GM21576 (cell line): Measurements from ENCODE around the gene CYP46A1.

Experiments
- ATAC-seq: cut with Tn5 transposase; IDR thresholded peaks from one replicate; pipeline ENCODE4 v1.9.1; 2021; ENCODE audit warnings: mild to moderate bottlenecking, moderate library complexity; ENCODE audit not compliant: unreplicated experiment

The CYP46A1 gene

DNA sequence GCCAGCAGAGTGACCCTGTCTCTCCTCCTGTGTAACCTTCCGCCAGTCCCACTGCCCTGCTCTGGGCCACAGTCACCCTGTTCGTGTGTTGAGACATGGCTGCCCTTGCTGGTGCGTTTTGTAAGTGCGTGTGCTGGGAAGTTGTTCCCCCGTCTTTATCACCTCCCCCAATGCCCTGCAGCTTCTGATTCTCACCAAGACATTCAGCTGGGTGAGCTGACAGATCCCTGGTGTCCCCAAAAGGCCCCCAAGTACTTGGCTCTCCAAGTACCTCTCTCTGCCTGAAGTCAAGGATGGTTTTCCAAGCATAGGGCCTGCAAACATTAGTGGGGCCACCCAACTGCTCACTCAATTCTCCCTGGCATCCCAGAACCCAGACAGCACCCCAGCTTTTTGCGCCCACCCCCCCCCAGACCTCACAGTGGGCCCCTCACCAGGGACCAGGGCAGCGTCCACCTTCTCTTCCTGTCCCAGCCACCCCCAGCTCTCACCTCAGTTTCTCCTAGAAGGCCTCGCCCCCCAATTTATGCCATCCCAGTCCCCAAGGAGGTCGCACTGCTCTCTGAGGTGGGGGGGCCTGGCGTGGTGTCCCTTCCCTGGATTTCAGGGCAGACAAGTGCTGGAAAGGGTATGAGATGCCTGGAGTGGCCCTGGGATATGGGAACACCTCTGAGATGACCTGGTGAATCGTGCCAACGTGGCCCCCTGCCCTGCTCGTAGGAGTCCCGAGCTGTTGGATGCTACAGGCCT is 57.3 kb downstream of the CYP46A1 start:
- ATAC-seq: no peak

GRCh38 chr14:99742074-99742473 is 58.0 kb downstream of the CYP46A1 start:
- ATAC-seq: no peak

- ATAC-seq: no peak
Measured at GRCh38 chr14:99742509-99743487, 58.7 kb downstream of the CYP46A1 start.

GRCh38 chr14:99744199-99744872 is 60.2 kb downstream of the CYP46A1 start:
- ATAC-seq: no peak

- no peak for ATAC-seq
Measured at GRCh38 chr14:99744873-99745224, 60.8 kb downstream of the CYP46A1 start.

DNA sequence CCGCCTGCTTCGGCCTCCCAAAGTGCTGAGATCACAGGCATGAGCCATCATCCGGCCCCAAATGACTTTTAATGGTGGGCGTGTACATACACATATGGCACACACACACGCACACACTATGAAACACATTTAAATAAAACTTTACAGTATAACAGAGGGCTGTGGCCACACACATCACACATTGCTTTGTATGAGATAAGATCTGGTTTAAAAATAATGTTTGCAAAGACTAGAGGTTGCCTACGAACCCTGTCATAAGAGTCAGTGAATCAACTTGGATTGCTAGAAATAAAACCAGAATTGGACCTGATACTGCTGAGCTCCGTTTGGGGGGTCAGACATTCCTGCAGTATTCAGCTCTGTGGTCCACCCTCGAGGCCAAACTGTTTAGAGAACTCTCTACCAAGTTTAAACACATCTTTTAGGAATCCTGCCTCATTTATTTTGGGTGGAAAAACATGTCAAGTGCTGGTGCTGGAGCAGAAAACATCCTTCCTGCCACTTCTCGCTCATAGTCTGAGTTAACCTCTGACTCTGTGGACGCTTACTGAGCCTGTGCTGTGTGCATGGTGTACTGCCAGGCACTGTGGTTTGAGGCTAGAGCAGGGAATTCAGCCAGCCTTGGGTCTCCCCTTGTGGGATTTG is 61.3 kb downstream of the CYP46A1 start:
- no peak for ATAC-seq

GRCh38 chr14:99747167-99747566 is 63.1 kb downstream of the CYP46A1 start:
- ATAC-seq: no peak

GRCh38 chr14:99747582-99748330 is 63.7 kb downstream of the CYP46A1 start:
- ATAC-seq: no peak

GRCh38 chr14:99748529-99748928 is 64.4 kb downstream of the CYP46A1 start:
- no peak for ATAC-seq

DNA sequence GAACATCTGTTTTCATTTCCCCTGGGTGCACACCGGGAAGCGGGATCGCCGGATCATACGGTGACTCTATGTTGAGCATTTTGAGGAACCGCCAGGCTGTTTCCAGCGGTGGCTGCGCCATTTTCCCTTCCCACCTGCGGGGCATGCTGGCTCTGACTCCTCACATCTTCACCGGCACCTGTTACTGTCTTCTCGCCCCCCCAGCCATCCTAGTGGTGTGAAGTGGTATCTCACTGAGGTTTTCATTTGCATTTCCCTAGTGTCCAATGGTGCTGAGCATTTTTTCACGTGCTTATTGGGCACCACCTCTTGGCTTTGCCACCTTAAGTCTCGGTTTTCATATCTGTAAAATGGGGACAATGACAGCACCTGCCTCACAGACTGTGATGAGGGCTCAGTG is 65.0 kb downstream of the CYP46A1 start:
- ATAC-seq: no peak

DNA sequence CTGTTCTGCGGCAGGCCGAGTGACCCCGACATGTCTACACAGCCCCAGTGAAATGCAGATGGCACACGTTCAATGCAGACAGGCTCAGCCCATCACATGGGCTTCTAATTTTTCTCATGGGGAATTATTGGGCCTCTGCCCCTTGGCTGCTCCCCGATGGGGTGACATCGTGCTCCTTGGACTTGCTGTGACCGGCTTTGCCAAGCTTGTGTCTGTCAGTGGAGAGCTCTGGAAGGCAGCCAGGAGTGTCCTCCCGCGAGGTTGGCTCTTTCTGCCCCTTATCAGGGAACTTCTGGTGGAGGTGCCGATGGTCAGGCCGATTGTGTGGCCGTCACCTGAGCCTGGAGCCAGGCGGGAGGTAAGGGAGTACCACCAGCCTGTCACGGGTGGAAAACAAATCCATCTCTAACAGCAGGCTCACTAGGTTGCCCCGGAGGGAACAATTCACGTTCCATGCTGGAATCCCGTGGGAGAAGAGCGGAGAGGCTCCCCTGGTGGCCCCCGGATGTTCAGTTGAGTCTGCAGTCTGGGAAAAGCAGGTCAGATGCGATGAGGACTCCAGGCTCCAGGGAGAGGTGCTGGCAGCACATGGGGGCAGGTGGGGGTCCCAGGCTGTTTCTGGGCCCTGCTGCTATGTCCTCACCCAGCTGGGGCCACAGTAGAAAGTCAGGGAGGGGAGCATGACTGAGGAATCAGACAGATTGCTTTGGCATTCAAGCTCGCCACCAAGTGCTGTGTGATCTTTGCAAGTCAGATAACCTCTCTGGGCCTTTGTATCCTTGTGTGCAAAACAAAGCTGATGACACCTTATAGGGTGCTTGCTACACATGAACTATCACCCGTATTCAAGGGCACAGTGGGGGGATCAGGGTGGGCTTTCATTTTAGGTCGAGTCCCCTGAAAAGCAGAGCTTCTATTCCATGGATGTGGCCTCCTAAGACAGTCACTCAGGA is 65.9 kb downstream of the CYP46A1 start:
- no peak for ATAC-seq

DNA sequence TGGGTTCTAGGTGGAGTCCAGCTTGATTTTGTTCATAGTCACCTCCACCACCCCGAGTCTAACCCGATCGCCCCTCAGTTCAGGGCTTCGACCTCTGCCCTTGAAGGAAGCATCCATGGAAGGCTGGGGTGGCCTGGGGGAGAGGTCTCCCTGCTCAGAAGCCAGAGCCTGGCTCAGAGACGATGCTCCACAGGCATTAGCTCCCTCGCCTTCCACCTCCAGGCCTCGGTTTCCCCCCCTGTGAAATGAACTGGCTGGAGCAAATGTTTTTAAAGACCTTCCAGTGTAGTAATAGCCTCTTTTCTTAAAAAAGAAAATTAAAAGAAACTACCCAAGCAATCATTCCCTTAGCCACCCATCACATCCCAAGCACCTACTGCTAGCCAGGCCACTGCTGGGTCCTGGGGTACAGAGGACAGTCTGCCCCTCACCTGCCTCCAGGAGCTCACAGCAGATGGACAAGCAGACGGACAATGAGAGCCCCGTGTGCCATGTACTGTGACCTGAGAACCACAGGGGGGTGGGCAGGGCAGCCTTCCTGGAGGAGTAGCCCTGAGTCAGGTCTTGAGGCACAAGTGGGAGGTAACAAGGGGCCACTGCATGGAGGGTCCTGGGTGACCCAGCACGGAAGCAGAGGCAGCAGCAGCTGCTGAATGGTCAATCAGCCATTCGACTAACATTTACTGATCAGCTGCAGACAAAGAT is 66.8 kb downstream of the CYP46A1 start:
- ATAC-seq: no peak

- no peak for ATAC-seq
Measured at GRCh38 chr14:99751539-99752485, 67.7 kb downstream of the CYP46A1 start.

DNA sequence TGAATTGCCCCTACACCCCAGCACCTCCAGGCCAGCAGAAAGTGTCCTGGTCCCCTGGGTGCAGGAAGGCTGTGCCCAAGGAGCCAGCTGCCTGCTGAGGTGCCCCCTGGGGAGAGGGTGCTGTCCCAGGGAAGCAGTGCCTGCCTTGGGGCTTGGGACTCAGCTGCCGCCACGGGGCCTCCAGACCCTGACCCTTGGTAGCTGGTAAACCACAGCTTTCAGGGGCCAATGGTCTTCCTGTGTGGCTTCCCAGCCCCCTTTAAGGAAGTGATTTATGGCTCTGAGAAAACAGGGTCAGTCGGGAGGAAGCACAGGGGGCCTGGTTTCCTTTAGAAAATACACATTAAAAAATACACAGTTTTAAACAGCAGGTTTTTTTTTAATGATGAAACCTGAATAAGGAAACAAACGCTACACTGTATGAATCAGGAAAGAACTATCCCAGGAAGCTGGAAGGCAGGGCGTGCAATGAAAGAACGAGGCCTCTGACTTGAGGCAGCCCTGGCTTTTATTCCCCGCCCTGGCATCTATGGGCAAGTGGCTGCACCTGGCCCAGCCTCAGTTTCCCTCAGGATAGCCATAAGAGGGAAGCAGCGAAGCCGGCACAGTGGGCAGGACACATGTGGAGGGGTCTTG is 68.5 kb downstream of the CYP46A1 start:
- ATAC-seq: no peak

- no peak for ATAC-seq
Measured at GRCh38 chr14:99753225-99754140, 69.4 kb downstream of the CYP46A1 start.
